ENCODE results near the gene OXT. TPM values are rescaled to one million over a fixed set of nuclear protein-coding genes. Genes with fewer than 3 reads are reported as not detected.
A peak's percentile ranks its signal among the peaks of the same experiment; 100 is the strongest.

The OXT gene
- total RNA-seq, 1 donor: not detected

- TF ChIP-seq CTCF (IDR thresholded peaks at IDR 0.05; ENCODE audit: insufficient read depth, low read length): no peak
- no peak overlapping the region for H3K4me3 ChIP-seq (ENCODE audit: low read depth, low read length)
Observed at GRCh38 chr20:3044336-3044965, 27.0 kb upstream of the OXT start.

GRCh38 chr20:3045042-3045815 is 26.2 kb upstream of the OXT start:
- TF ChIP-seq CTCF (IDR thresholded peaks at IDR 0.05; ENCODE audit: insufficient read depth, low read length): no peak
- peak overlapping the region; percentile 90 for H3K4me3 ChIP-seq (ENCODE audit: low read depth, low read length)

More at GRCh38 chr20:3044336-3044965, 27.0 kb upstream of the OXT start:
- no peak for DNase-seq (ENCODE audit: low read depth)

GRCh38 chr20:3045816-3046676 is 25.4 kb upstream of the OXT start, which contains the start of gene MRPS26:
MRPS26 (plus strand) TSS chr20:3046052; CDS start chr20:3046069, 17 bp downstream.
- peak; percentile 73 for DNase-seq (ENCODE audit: low read depth)
- TF ChIP-seq CTCF (IDR thresholded peaks at IDR 0.05; ENCODE audit: insufficient read depth, low read length): no peak
- peak within 1 kb of the TSS; percentile 90 for H3K4me3 ChIP-seq (ENCODE audit: low read depth, low read length)

More at GRCh38 chr20:3045042-3045815, 26.2 kb upstream of the OXT start:
- peak; percentile 72 for DNase-seq (ENCODE audit: low read depth)

GRCh38 chr20:3046677-3047462 is 24.6 kb upstream of the OXT start:
- peak overlapping the region; percentile 90 for H3K4me3 ChIP-seq (ENCODE audit: low read depth, low read length)
- TF ChIP-seq CTCF (IDR thresholded peaks at IDR 0.05; ENCODE audit: insufficient read depth, low read length): no peak
- peak; percentile 11 for DNase-seq (ENCODE audit: low read depth)

- TF ChIP-seq CTCF (IDR thresholded peaks at IDR 0.05; ENCODE audit: insufficient read depth, low read length): no peak
- peak overlapping the region; percentile 22 for H3K4me3 ChIP-seq (ENCODE audit: low read depth, low read length)
- no peak for DNase-seq (ENCODE audit: low read depth)
Observed at GRCh38 chr20:3047486-3048419, 23.7 kb upstream of the OXT start.

All from fibroblast of the aortic adventitia (primary cell).